ENCODE data around the gene TMEM95.

GRCh38 chr17:7403043-7403726, 48.2 kb downstream of the TMEM95 start:
- no peak for TF ChIP-seq CTCF (IDR thresholded peaks at IDR 0.05; ENCODE audit: low read depth, low read length)
- TF ChIP-seq EZH2phosphoT487 (IDR thresholded peaks at IDR 0.05; ENCODE audit: low read depth): no peak

All from OCI-LY3 (cell line).